ENCODE results near the gene MRPL58. TPM values are rescaled to one million over a fixed set of nuclear protein-coding genes. Genes with fewer than 3 reads are reported as not detected.
"Not testable (repeated sequence)": the region's sequence is repeated elsewhere in the genome, so short reads cannot be mapped to it uniquely, and the experiment has no call there.

Gene MRPL58
- polyA plus RNA-seq, 1 donor (not counting 4 experiments of a cell fraction or from before 2014, with no cell fraction given): 61.1 TPM

DNA sequence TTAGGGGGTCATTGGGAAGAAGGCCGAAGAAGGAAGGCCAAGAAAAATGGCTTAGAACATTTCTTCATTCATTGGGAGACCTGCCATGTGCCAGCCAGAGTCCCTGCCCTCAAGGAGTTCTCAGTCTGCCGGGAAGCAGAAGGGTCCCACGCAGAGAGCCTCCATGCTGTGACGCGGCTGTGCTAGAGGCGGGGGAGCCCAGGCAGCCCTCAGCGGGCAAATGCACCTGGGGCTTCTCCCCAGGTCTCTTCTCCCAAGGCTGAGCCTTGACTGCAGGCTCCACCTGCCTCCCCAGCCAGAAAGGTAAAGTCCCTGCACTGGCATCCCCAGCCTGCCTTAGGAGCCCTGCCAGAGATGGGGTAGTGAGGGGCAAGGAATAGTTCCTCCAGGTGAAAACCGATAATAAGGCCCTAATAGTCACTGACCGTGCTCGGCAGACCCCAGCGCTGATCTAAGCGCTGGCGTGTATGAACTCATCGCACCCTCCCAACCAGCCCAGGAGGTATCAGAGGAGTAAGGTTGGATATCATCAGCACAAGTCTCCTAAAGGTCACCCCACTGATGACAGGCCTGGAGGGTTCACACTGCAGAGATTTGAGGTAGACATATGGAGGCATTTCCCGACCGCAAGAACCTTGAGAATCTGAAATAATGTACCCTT is 31.0 kb upstream of the MRPL58 start:
- peak overlapping the region; percentile 95 for H3K4me2 ChIP-seq (ENCODE audit: control insufficient read depth, extremely low read depth, insufficient read depth, low read depth, low read length)
- peak overlapping the region; percentile 46 for H3K9ac ChIP-seq (ENCODE audit: control insufficient read depth, extremely low read depth, insufficient read depth, low read length)
- no peaks in the 10 kb centered on the region for H3K36me3 ChIP-seq (ENCODE audit: control insufficient read depth in 2 of 2, extremely low read depth in 1 of 2, insufficient read depth in 2 of 2, low read length in 2 of 2)
- H3K9me1 ChIP-seq (ENCODE audit: control insufficient read depth, extremely low read depth, insufficient read depth, low read length): no peaks in the 10 kb centered on the region
- FAIRE-seq (no peak), DNase-seq (ENCODE audit: low read depth, low spot score) (no peak)
- dilution Hi-C loops (cut with MboI; ENCODE audit: extremely low pct_ligation_motif_present, low sequenced_read_pairs): no loop called here
- H3K9me3 ChIP-seq (ENCODE audit: control insufficient read depth, low read depth, low read length): no peaks in the 10 kb centered on the region
- no peak for TF ChIP-seq EZH2 (IDR thresholded peaks at IDR 0.05; ENCODE audit: low read length)
- TF ChIP-seq, protein P1, sequence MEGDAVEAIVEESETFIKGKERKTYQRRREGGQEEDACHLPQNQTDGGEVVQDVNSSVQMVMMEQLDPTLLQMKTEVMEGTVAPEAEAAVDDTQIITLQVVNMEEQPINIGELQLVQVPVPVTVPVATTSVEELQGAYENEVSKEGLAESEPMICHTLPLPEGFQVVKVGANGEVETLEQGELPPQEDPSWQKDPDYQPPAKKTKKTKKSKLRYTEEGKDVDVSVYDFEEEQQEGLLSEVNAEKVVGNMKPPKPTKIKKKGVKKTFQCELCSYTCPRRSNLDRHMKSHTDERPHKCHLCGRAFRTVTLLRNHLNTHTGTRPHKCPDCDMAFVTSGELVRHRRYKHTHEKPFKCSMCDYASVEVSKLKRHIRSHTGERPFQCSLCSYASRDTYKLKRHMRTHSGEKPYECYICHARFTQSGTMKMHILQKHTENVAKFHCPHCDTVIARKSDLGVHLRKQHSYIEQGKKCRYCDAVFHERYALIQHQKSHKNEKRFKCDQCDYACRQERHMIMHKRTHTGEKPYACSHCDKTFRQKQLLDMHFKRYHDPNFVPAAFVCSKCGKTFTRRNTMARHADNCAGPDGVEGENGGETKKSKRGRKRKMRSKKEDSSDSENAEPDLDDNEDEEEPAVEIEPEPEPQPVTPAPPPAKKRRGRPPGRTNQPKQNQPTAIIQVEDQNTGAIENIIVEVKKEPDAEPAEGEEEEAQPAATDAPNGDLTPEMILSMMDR (optimal IDR thresholded peaks at IDR 0.05 in 1 of 3, IDR thresholded peaks at IDR 0.05 in 1 of 3, conservative IDR thresholded peaks at IDR 0.05 in 1 of 3; ENCODE audit: extremely low read depth in 1 of 3, insufficient read depth in 2 of 3, low read length in 3 of 3): no peak
- peak overlapping the region; percentile 84 for H2AFZ ChIP-seq (ENCODE audit: control insufficient read depth, low read length)
- H4K20me1 ChIP-seq (ENCODE audit: control insufficient read depth, extremely low read depth, insufficient read depth, low read length): no peaks in the 10 kb centered on the region
- no peaks in the 10 kb centered on the region for H3K27me3 ChIP-seq (ENCODE audit: control insufficient read depth, extremely low read depth, insufficient read depth, low read length)
- peak overlapping the region; percentile 42 to 78 (median 49) for H3K4me3 ChIP-seq (ENCODE audit: control insufficient read depth in 2 of 3, extremely low read depth in 1 of 3, insufficient read depth in 2 of 3, low read depth in 1 of 3, low read length in 3 of 3)
- H3K27ac ChIP-seq (ENCODE audit: control insufficient read depth, insufficient read depth, low read length): no peak overlapping the region
- peaks cover 17% of the 10 kb centered on the region for H3K4me1 ChIP-seq (ENCODE audit: control insufficient read depth, extremely low read depth, insufficient read depth, low read length)
- no peaks in the 10 kb centered on the region for H3K79me2 ChIP-seq (ENCODE audit: control insufficient read depth, insufficient read depth, low read length)

GRCh38 chr17:74981979-74982662 is 30.3 kb upstream of the MRPL58 start:
- DNase-seq (ENCODE audit: low read depth, low spot score) (no peak), FAIRE-seq (no peak)
- Histone ChIP-seq H3K4me1 (ENCODE audit: control insufficient read depth, extremely low read depth, insufficient read depth, low read length) (peaks cover 21% of the 10 kb centered on the region), H3K9me3 (ENCODE audit: control insufficient read depth, low read depth, low read length) (no peaks in the 10 kb centered on the region), H4K20me1 (ENCODE audit: control insufficient read depth, extremely low read depth, insufficient read depth, low read length) (no peaks in the 10 kb centered on the region), H3K27ac (ENCODE audit: control insufficient read depth, insufficient read depth, low read length) (no peak overlapping the region), H3K27me3 (ENCODE audit: control insufficient read depth, extremely low read depth, insufficient read depth, low read length) (no peaks in the 10 kb centered on the region), H3K9ac (ENCODE audit: control insufficient read depth, extremely low read depth, insufficient read depth, low read length) (peak overlapping the region; percentile 46), H3K4me3 (ENCODE audit: control insufficient read depth in 2 of 3, extremely low read depth in 1 of 3, insufficient read depth in 2 of 3, low read depth in 1 of 3, low read length in 3 of 3) (peak overlapping the region; percentile 42 to 78 (median 49)), H2AFZ (ENCODE audit: control insufficient read depth, low read length) (peak overlapping the region; percentile 84), H3K79me2 (ENCODE audit: control insufficient read depth, insufficient read depth, low read length) (no peaks in the 10 kb centered on the region), H3K4me2 (ENCODE audit: control insufficient read depth, extremely low read depth, insufficient read depth, low read depth, low read length) (peak overlapping the region; percentile 95), H3K36me3 (ENCODE audit: control insufficient read depth in 2 of 2, extremely low read depth in 1 of 2, insufficient read depth in 2 of 2, low read length in 2 of 2) (no peaks in the 10 kb centered on the region), H3K9me1 (ENCODE audit: control insufficient read depth, extremely low read depth, insufficient read depth, low read length) (no peaks in the 10 kb centered on the region)
- TF ChIP-seq EZH2 (IDR thresholded peaks at IDR 0.05; ENCODE audit: low read length): no peak
- TF ChIP-seq, protein P1 (optimal IDR thresholded peaks at IDR 0.05 in 1 of 3, IDR thresholded peaks at IDR 0.05 in 1 of 3, conservative IDR thresholded peaks at IDR 0.05 in 1 of 3; ENCODE audit: extremely low read depth in 1 of 3, insufficient read depth in 2 of 3, low read length in 3 of 3): peak in 1 of 3 experiments; percentile 23
- dilution Hi-C loops (cut with MboI; ENCODE audit: extremely low pct_ligation_motif_present, low sequenced_read_pairs): no loop called here

DNA sequence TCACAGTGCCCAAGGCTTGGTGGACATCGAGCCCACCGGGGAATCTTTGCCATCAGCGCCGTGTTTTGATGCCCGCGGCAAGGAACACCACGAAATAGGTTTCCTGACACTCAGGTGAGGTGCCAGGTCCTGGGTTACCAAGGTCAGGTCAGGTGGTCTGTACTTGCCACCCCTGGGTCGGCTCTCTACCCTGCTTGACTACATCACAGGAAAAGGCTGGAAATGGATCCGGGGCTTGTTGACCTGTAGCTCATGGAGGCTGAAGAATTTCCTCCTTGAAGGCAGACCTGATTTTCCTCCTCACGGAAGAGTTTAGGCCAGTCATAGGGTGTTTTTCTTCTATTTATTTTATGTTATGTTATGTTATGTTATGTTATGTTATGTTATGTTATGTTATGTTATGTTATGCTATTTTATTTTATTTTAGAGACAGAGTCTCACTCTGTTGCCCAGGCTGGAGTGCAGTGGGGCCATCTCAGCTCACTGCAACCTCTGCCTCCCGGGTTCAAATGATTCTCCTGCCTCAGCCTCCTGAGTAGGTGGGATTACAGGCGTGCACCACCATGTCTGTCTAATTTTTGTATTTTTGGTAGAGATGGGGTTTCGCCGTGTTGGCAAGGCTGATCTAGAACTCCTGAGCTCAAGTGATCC is 29.7 kb upstream of the MRPL58 start:
- H3K9me3 ChIP-seq (ENCODE audit: control insufficient read depth, low read depth, low read length); H3K36me3 ChIP-seq (ENCODE audit: control insufficient read depth in 2 of 2, extremely low read depth in 1 of 2, insufficient read depth in 2 of 2, low read length in 2 of 2); H3K27ac ChIP-seq (ENCODE audit: control insufficient read depth, insufficient read depth, low read length); FAIRE-seq; DNase-seq (ENCODE audit: low read depth, low spot score); H3K9me1 ChIP-seq (ENCODE audit: control insufficient read depth, extremely low read depth, insufficient read depth, low read length); dilution Hi-C loops (cut with MboI; ENCODE audit: extremely low pct_ligation_motif_present, low sequenced_read_pairs); H3K79me2 ChIP-seq (ENCODE audit: control insufficient read depth, insufficient read depth, low read length); H4K20me1 ChIP-seq (ENCODE audit: control insufficient read depth, extremely low read depth, insufficient read depth, low read length); H3K27me3 ChIP-seq (ENCODE audit: control insufficient read depth, extremely low read depth, insufficient read depth, low read length): not testable (repeated sequence)
- Histone ChIP-seq H2AFZ (ENCODE audit: control insufficient read depth, low read length) (peak overlapping the region; percentile 84), H3K9ac (ENCODE audit: control insufficient read depth, extremely low read depth, insufficient read depth, low read length) (peak overlapping the region; percentile 46), H3K4me2 (ENCODE audit: control insufficient read depth, extremely low read depth, insufficient read depth, low read depth, low read length) (peak overlapping the region; percentile 95), H3K4me1 (ENCODE audit: control insufficient read depth, extremely low read depth, insufficient read depth, low read length) (peaks cover 23% of the 10 kb centered on the region), H3K4me3 (ENCODE audit: control insufficient read depth in 2 of 3, extremely low read depth in 1 of 3, insufficient read depth in 2 of 3, low read depth in 1 of 3, low read length in 3 of 3) (peak overlapping the region; percentile 42 to 78 (median 49))

Data from keratinocyte (primary cell).